HEK293T (cell line): Measurements from ENCODE around the gene MYOM3.

Source experiments
- ARNT ChIP-seq: fragments of 450-650 bp; IDR thresholded peaks from 2 replicates; pipeline ENCODE4 v1.6.1; 2017; ENCODE audit warnings: mild to moderate bottlenecking
- BHLHE40 ChIP-seq: fragments of 450-650 bp; IDR thresholded peaks from 2 replicates; pipeline ENCODE4 v1.6.1; 2016; ENCODE audit warnings: mild to moderate bottlenecking, moderate library complexity, borderline replicate concordance
- ELF4 ChIP-seq: fragments of 450-650 bp; IDR thresholded peaks from 2 replicates; pipeline ENCODE4 v1.6.1; 2017; ENCODE audit warnings: antibody characterized with exemption
- FOXK2 ChIP-seq: fragments of 450-650 bp; IDR thresholded peaks from 2 replicates; pipeline ENCODE4 v1.6.1; 2016; ENCODE audit warnings: mild to moderate bottlenecking
- FOXM1 ChIP-seq: fragments of 450-650 bp; IDR thresholded peaks from 2 replicates; pipeline ENCODE4 v1.6.1; 2017; ENCODE audit warnings: mild to moderate bottlenecking, borderline replicate concordance
- HDGF ChIP-seq: fragments of 450-650 bp; IDR thresholded peaks from 2 replicates; pipeline ENCODE4 v1.6.1; 2017; ENCODE audit warnings: antibody characterized with exemption, borderline replicate concordance
- LEF1 ChIP-seq: fragments of 450-650 bp; IDR thresholded peaks from 2 replicates; pipeline ENCODE4 v1.6.1; 2017; ENCODE audit warnings: mild to moderate bottlenecking, borderline replicate concordance
- SP1 ChIP-seq: fragments of 450-650 bp; IDR thresholded peaks from 2 replicates; pipeline ENCODE4 v1.6.1; 2017
- TARDBP ChIP-seq: fragments of 450-650 bp; IDR thresholded peaks from 2 replicates; pipeline ENCODE4 v1.6.1; 2016

- no peak for TF ChIP-seq ELF4
- TF ChIP-seq BHLHE40 = no peak
- TF ChIP-seq FOXM1 = no peak
- no peak for TF ChIP-seq ARNT
- TF ChIP-seq SP1 = no peak
- TF ChIP-seq HDGF = no peak
- no peak for TF ChIP-seq TARDBP
- TF ChIP-seq LEF1 = no peak
- TF ChIP-seq FOXK2 = no peak
These were observed 37.9 kb upstream of the MYOM3 start for GRCh38 chr1:24149866-24150233.
